Measurements from ENCODE around the gene TMTC1. TPM values are rescaled to one million over a fixed set of nuclear protein-coding genes. Genes with fewer than 3 reads are reported as not detected.

Gene TMTC1
- total RNA-seq, 1 experiment from 2014 or later: 6.1 TPM

- no peak for DNase-seq (ENCODE audit: low spot score)
- no peak for TF ChIP-seq EZH2 (IDR thresholded peaks at IDR 0.05; ENCODE audit: borderline replicate concordance, low read depth, low read length, poor library complexity, severe bottlenecking)
- TF ChIP-seq, protein P1, sequence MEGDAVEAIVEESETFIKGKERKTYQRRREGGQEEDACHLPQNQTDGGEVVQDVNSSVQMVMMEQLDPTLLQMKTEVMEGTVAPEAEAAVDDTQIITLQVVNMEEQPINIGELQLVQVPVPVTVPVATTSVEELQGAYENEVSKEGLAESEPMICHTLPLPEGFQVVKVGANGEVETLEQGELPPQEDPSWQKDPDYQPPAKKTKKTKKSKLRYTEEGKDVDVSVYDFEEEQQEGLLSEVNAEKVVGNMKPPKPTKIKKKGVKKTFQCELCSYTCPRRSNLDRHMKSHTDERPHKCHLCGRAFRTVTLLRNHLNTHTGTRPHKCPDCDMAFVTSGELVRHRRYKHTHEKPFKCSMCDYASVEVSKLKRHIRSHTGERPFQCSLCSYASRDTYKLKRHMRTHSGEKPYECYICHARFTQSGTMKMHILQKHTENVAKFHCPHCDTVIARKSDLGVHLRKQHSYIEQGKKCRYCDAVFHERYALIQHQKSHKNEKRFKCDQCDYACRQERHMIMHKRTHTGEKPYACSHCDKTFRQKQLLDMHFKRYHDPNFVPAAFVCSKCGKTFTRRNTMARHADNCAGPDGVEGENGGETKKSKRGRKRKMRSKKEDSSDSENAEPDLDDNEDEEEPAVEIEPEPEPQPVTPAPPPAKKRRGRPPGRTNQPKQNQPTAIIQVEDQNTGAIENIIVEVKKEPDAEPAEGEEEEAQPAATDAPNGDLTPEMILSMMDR (conservative IDR thresholded peaks at IDR 0.05; ENCODE audit: low read depth, low read length): no peak
- Histone ChIP-seq H3K9me3 (ENCODE audit: low read depth, low read length, poor library complexity, severe bottlenecking) (no peaks in the 10 kb centered on the region), H3K4me3 (ENCODE audit: low read depth, low read length, poor library complexity, severe bottlenecking) (no peak overlapping the region), H3K36me3 (ENCODE audit: insufficient read depth, low read length, poor library complexity, severe bottlenecking) (no peaks in the 10 kb centered on the region), H3K4me1 (ENCODE audit: insufficient read depth, low read length, poor library complexity, severe bottlenecking) (no peaks in the 10 kb centered on the region), H3K27me3 (replicated peaks; ENCODE audit: insufficient read depth, low read depth, low read length, poor library complexity) (peaks cover 61% of the 10 kb centered on the region), H3K27ac (ENCODE audit: low read depth, low read length, poor library complexity, severe bottlenecking) (no peak overlapping the region)
- CTCF ChIA-PET: no interaction called here
- intact Hi-C loops (cut with micrococcal nuclease; ENCODE audit: unreplicated experiment): no loop called here
- no TSS peak for BruUV-seq (replicated peaks)
- POLR2A ChIA-PET (ENCODE audit: low non-redundant PET): no interaction called here
These were observed 91.5 kb downstream of the TMTC1 start for GRCh38 chr12:29692237-29692636.

- H3K27ac ChIP-seq (ENCODE audit: low read depth, low read length, poor library complexity, severe bottlenecking): no peak overlapping the region
- intact Hi-C loops (cut with micrococcal nuclease; ENCODE audit: unreplicated experiment): no loop called here
- no peak for DNase-seq (ENCODE audit: low spot score)
- no peak overlapping the region for H3K4me3 ChIP-seq (ENCODE audit: low read depth, low read length, poor library complexity, severe bottlenecking)
- H3K4me1 ChIP-seq (ENCODE audit: insufficient read depth, low read length, poor library complexity, severe bottlenecking): no peaks in the 10 kb centered on the region
- no peaks in the 10 kb centered on the region for H3K9me3 ChIP-seq (ENCODE audit: low read depth, low read length, poor library complexity, severe bottlenecking)
- BruUV-seq (replicated peaks): no TSS peak
- POLR2A ChIA-PET (ENCODE audit: low non-redundant PET): no interaction called here
- H3K36me3 ChIP-seq (ENCODE audit: insufficient read depth, low read length, poor library complexity, severe bottlenecking): no peaks in the 10 kb centered on the region
- CTCF ChIA-PET: no interaction called here
- H3K27me3 ChIP-seq (replicated peaks; ENCODE audit: insufficient read depth, low read depth, low read length, poor library complexity): peaks cover 61% of the 10 kb centered on the region
- TF ChIP-seq EZH2 (IDR thresholded peaks at IDR 0.05; ENCODE audit: borderline replicate concordance, low read depth, low read length, poor library complexity, severe bottlenecking): no peak
- TF ChIP-seq, protein P1 (conservative IDR thresholded peaks at IDR 0.05; ENCODE audit: low read depth, low read length): no peak
These were observed 92.4 kb downstream of the TMTC1 start for GRCh38 chr12:29691161-29691854.

GRCh38 chr12:29690728-29691127 lies 93.0 kb downstream of the TMTC1 start:
- H3K9me3 ChIP-seq (ENCODE audit: low read depth, low read length, poor library complexity, severe bottlenecking): no peaks in the 10 kb centered on the region
- peaks cover 61% of the 10 kb centered on the region for H3K27me3 ChIP-seq (replicated peaks; ENCODE audit: insufficient read depth, low read depth, low read length, poor library complexity)
- ChIA-PET POLR2A (ENCODE audit: low non-redundant PET) (no interaction called here), CTCF (no interaction called here)
- TF ChIP-seq, protein P1 (conservative IDR thresholded peaks at IDR 0.05; ENCODE audit: low read depth, low read length): no peak
- TF ChIP-seq EZH2 (IDR thresholded peaks at IDR 0.05; ENCODE audit: borderline replicate concordance, low read depth, low read length, poor library complexity, severe bottlenecking): no peak
- H3K4me3 ChIP-seq (ENCODE audit: low read depth, low read length, poor library complexity, severe bottlenecking): no peak overlapping the region
- no peaks in the 10 kb centered on the region for H3K36me3 ChIP-seq (ENCODE audit: insufficient read depth, low read length, poor library complexity, severe bottlenecking)
- H3K4me1 ChIP-seq (ENCODE audit: insufficient read depth, low read length, poor library complexity, severe bottlenecking): no peaks in the 10 kb centered on the region
- DNase-seq (ENCODE audit: low spot score): no peak
- intact Hi-C loops (cut with micrococcal nuclease; ENCODE audit: unreplicated experiment): no loop called here
- no peak overlapping the region for H3K27ac ChIP-seq (ENCODE audit: low read depth, low read length, poor library complexity, severe bottlenecking)
- BruUV-seq (replicated peaks): no TSS peak
